SKM-1 (cell line): ENCODE data around the gene NME1.

Experiments used
- DNase-seq: peaks from one replicate; lab custom pipeline; 2025; ENCODE audit not compliant: unreplicated experiment; lab: John Stamatoyannopoulos, UW

NME1 gene

GRCh38 chr17:51188271-51188833, 35.0 kb downstream of the NME1 start:
- no peak for DNase-seq

GRCh38 chr17:51189162-51189561, 35.8 kb downstream of the NME1 start:
- no peak for DNase-seq

- DNase-seq: no peak
These were observed 36.3 kb downstream of the NME1 start for GRCh38 chr17:51189628-51190027.

- DNase-seq: no peak
These were observed 38.5 kb downstream of the NME1 start for GRCh38 chr17:51191895-51192294.

- DNase-seq: no peak
These were observed 44.4 kb downstream of the NME1 start for GRCh38 chr17:51197754-51198153.

- DNase-seq: no peak
These were observed 46.9 kb downstream of the NME1 start for GRCh38 chr17:51200295-51200694.

GRCh38 chr17:51200846-51201245, 47.5 kb downstream of the NME1 start:
- DNase-seq: no peak

- no peak for DNase-seq
These were observed 50.5 kb downstream of the NME1 start for GRCh38 chr17:51203838-51204237.
